ENCODE results near the gene ZNF407.

Gene ZNF407

DNA sequence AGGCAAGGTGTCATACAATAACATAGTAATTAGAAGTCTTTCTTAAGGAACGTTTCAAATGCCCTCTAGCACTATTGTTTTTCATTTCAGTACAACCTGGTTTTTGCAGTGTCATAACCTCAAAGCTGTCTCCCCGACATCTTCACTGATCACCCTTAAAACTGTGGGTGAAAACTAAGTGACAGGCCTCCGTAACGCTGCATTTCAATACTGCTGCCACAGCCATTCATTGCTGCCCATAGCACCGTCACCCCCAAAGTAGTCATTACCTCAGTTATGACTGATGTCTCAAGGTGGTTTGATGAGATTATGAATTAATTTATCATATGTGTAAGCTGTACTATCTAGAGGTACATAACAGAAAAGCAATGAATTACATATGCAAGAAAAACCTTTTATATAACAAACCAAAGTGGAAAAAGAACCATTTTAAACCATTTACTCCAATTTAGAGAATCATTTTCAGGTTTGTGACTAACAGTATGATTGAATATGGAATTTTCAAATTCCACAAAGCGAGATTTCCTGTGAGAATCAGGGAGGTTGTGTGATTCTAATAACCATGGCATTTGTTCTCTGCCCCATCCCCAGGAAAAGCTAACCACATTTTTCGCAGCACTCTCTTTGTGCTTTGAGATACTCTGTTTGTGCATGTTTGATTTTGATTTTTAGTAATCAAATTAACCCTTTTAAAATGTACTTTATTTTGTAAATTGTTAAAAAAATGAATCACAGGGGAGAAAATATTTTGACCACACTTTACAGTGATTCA, 348.3 kb downstream of the ZNF407 start:
- H3K4me3 ChIP-seq (replicated peaks; ENCODE audit: insufficient read depth, low read length) = no peak overlapping the region
- H3K27ac ChIP-seq (replicated peaks) = no peak overlapping the region
- TF ChIP-seq, protein P1, sequence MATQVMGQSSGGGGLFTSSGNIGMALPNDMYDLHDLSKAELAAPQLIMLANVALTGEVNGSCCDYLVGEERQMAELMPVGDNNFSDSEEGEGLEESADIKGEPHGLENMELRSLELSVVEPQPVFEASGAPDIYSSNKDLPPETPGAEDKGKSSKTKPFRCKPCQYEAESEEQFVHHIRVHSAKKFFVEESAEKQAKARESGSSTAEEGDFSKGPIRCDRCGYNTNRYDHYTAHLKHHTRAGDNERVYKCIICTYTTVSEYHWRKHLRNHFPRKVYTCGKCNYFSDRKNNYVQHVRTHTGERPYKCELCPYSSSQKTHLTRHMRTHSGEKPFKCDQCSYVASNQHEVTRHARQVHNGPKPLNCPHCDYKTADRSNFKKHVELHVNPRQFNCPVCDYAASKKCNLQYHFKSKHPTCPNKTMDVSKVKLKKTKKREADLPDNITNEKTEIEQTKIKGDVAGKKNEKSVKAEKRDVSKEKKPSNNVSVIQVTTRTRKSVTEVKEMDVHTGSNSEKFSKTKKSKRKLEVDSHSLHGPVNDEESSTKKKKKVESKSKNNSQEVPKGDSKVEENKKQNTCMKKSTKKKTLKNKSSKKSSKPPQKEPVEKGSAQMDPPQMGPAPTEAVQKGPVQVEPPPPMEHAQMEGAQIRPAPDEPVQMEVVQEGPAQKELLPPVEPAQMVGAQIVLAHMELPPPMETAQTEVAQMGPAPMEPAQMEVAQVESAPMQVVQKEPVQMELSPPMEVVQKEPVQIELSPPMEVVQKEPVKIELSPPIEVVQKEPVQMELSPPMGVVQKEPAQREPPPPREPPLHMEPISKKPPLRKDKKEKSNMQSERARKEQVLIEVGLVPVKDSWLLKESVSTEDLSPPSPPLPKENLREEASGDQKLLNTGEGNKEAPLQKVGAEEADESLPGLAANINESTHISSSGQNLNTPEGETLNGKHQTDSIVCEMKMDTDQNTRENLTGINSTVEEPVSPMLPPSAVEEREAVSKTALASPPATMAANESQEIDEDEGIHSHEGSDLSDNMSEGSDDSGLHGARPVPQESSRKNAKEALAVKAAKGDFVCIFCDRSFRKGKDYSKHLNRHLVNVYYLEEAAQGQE (IDR thresholded peaks at IDR 0.05; ENCODE audit: insufficient replicate concordance, low read depth) = no peak
- no peaks in the 10 kb centered on the region for H3K27me3 ChIP-seq (ENCODE audit: insufficient read depth, poor library complexity, severe bottlenecking)
- no peak for DNase-seq (ENCODE audit: low read depth in 1 of 2, low spot score in 1 of 2)

DNA sequence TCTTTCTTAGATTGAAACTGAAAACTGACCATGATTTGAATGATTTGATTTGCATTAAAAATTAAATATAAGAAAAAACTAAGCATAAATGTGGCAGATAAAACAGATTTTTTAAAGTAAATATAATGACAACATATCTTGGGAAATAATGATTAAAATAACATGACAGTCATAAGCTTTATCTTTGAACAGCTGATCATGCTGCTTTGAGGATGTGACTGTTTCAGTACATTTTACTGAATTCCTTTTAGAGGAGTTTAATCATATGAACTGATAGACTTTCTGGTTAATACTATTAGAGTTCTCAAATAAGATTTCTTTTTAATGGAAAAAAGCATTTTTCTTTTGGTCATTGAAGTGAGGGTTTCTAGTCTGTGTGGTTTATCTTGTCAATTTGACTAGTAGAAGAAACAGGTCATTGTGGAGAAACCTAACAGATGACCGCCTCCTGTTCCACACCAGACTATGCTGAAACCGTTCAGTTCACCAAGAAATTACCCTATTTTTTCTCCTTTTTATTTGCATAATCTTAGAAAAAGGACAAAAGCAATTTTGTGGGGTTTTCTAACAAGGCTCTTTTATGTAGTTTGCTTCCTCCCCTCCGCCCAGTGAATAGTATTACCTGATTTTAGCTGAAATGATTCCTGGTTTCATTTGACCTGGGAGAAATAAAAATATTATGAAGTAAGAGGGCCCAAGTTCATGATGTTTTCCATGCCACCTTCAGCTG, 349.1 kb downstream of the ZNF407 start:
- Histone ChIP-seq H3K27me3 (ENCODE audit: insufficient read depth, poor library complexity, severe bottlenecking) (no peaks in the 10 kb centered on the region), H3K4me3 (replicated peaks; ENCODE audit: insufficient read depth, low read length) (no peak overlapping the region), H3K27ac (replicated peaks) (no peak overlapping the region)
- TF ChIP-seq, protein P2, sequence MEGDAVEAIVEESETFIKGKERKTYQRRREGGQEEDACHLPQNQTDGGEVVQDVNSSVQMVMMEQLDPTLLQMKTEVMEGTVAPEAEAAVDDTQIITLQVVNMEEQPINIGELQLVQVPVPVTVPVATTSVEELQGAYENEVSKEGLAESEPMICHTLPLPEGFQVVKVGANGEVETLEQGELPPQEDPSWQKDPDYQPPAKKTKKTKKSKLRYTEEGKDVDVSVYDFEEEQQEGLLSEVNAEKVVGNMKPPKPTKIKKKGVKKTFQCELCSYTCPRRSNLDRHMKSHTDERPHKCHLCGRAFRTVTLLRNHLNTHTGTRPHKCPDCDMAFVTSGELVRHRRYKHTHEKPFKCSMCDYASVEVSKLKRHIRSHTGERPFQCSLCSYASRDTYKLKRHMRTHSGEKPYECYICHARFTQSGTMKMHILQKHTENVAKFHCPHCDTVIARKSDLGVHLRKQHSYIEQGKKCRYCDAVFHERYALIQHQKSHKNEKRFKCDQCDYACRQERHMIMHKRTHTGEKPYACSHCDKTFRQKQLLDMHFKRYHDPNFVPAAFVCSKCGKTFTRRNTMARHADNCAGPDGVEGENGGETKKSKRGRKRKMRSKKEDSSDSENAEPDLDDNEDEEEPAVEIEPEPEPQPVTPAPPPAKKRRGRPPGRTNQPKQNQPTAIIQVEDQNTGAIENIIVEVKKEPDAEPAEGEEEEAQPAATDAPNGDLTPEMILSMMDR (IDR thresholded peaks at IDR 0.05; ENCODE audit: insufficient read depth, low read length) = no peak
- TF ChIP-seq POLR2AphosphoS5 (IDR thresholded peaks at IDR 0.05; ENCODE audit: low read depth) = no peak
- no peak for TF ChIP-seq SPI1 (IDR thresholded peaks at IDR 0.05; ENCODE audit: borderline replicate concordance, low read depth)
- TF ChIP-seq, protein P1 (IDR thresholded peaks at IDR 0.05; ENCODE audit: insufficient replicate concordance, low read depth) = no peak
- TF ChIP-seq GABPA (IDR thresholded peaks at IDR 0.05; ENCODE audit: low read depth) = no peak
- DNase-seq (ENCODE audit: low read depth in 1 of 2, low spot score in 1 of 2) = no peak

- no peak for DNase-seq (ENCODE audit: low read depth in 1 of 2, low spot score in 1 of 2)
- Histone ChIP-seq H3K27me3 (ENCODE audit: insufficient read depth, poor library complexity, severe bottlenecking) (no peaks in the 10 kb centered on the region), H3K4me3 (replicated peaks; ENCODE audit: insufficient read depth, low read length) (no peak overlapping the region), H3K27ac (replicated peaks) (no peak overlapping the region)
- TF ChIP-seq, protein P1 (IDR thresholded peaks at IDR 0.05; ENCODE audit: insufficient replicate concordance, low read depth) = no peak
- TF ChIP-seq, protein P2 (IDR thresholded peaks at IDR 0.05; ENCODE audit: insufficient read depth, low read length) = no peak
Observed at GRCh38 chr18:74947417-74947816, 349.7 kb downstream of the ZNF407 start.
